Spleen (tissue), 11 donors: ENCODE results near the gene TRAF7. TPM values are rescaled to one million over a fixed set of nuclear protein-coding genes. Genes with fewer than 3 reads are reported as not detected.

ENCODE experiments used
- DNase-seq: peaks from one replicate; pipeline ENCODE4 v3.0.0-alpha.2; 2020
- H3K27ac ChIP-seq, 8 donors: fragments of 200-600 bp; sonication (generic) in 7 of 8; 1 replicate in 4 of 8; 2 replicates in 4 of 8; pipeline versions ENCODE4 v1.5.0 to v1.8.0; 2016 to 2021; ENCODE audit warnings: inconsistent platforms in 4 of 8, mild to moderate bottlenecking in 4 of 8, moderate library complexity in 1 of 8
- H3K27me3 ChIP-seq, 7 donors: fragments of 200-600 bp; sonication (generic) in 6 of 7; replicated peaks in 1 of 7; 1 replicate in 4 of 7; 2 replicates in 3 of 7; pipeline versions ENCODE4 v1.5.0 to v1.8.0; 2016 to 2021; ENCODE audit warnings: inconsistent platforms in 3 of 7, mild to moderate bottlenecking in 1 of 7
- H3K36me3 ChIP-seq, 6 donors: fragments of 200-600 bp; sonication (generic) in 5 of 6; 1 replicate in 4 of 6; 2 replicates in 2 of 6; pipeline versions ENCODE4 v1.5.0 to v1.8.0; 2016 to 2021; ENCODE audit warnings: inconsistent platforms in 2 of 6
- H3K4me1 ChIP-seq, 6 donors: fragments of 200-600 bp; sonication (generic) in 5 of 6; 1 replicate in 3 of 6; 2 replicates in 3 of 6; pipeline versions ENCODE4 v1.5.0 to v1.8.0; 2016 to 2021; ENCODE audit warnings: inconsistent platforms in 3 of 6
- H3K4me3 ChIP-seq, 8 donors: fragments of 200-600 bp; sonication (generic) in 7 of 8; 1 replicate in 4 of 8; 2 replicates in 4 of 8; pipeline versions ENCODE4 v1.5.0 to v1.8.0; 2016 to 2021; ENCODE audit warnings: inconsistent platforms in 4 of 8, mild to moderate bottlenecking in 4 of 8, moderate library complexity in 2 of 8
- H3K9me3 ChIP-seq, 8 donors: fragments of 200-600 bp; sonication (generic) in 7 of 8; 1 replicate in 4 of 8; 2 replicates in 4 of 8; pipeline versions ENCODE4 v1.5.0 to v1.8.0; 2016 to 2021; ENCODE audit warnings: inconsistent platforms in 4 of 8
- CTCF ChIP-seq, 11 experiments: fragments of 200-600 bp in 7 of 11; fragments of 450-650 bp in 4 of 11; sonication (generic) in 4 of 11; IDR thresholded peaks in 8 of 11; conservative IDR thresholded peaks in 3 of 11; 1 replicate in 7 of 11; 2 replicates in 4 of 11; pipeline versions ENCODE4 v1.4.0 to v1.8.0; 2016 to 2021; ENCODE audit warnings: antibody characterized with exemption in 11 of 11, inconsistent platforms in 4 of 11, mild to moderate bottlenecking in 1 of 11
- POLR2A ChIP-seq, 3 donors: fragments of 450-650 bp; IDR thresholded peaks; one replicate each; pipeline ENCODE4 v1.5.1; 2017; ENCODE audit warnings: antibody characterized with exemption in 3 of 3, mild to moderate bottlenecking in 1 of 3
- POLR2AphosphoS5 ChIP-seq, 3 donors: sonication (generic); formaldehyde crosslinking; IDR thresholded peaks; one replicate each; pipeline ENCODE4 v1.5.1; 2017; ENCODE audit warnings: antibody characterized with exemption in 3 of 3
- WGBS, 5 donors: extraction: QIAGEN DNeasy Blood & Tissue Kit in 3 of 5; methylation state at CpG; one replicate each; pipeline versions ENCODE4 v1.1.5 to v1.1.7; 2013 to 2018; 5-methylcytosine and 5-hydroxymethylcytosine counted together
- intact Hi-C: fragments of 100-400 bp; cut with DNase I; formaldehyde crosslinking; loops from one replicate; pipeline ENCODE4 v1.15.0; 2023; ENCODE audit warnings: low total_unique reads
- polyA plus RNA-seq, 3 donors: library from polyadenylated mRNA; stranded (reverse); fragments of 200-250 nt; gene quantifications; one replicate each; pipeline ENCODE4 v1.2.1, GENCODE V29; 2013
- total RNA-seq, 7 donors: library from RNA; depleted of rRNA in 3 of 7; stranded (reverse); fragments of >200 nt in 3 of 7; fragmentation: NEBNext Ultra II Directional in 4 of 7; extraction: Animal tissue kit (Norgen Biotek cat#: 25700) in 4 of 7; gene quantifications; one replicate each; pipeline versions ENCODE4 v1.1.0 to v1.2.1, GENCODE V29; 2016 to 2021
- donor health status: healthy with polysubstance abuse.
- donor health status: DM: no; HTN: no; CAD: no; lungs with moderate emphysema.
- donor health status: DM: no; HTN: no; CAD: no.
- donor health status: Bipolar disorder and iron deficiency.
- donor health status: healthy.
- donor health status: DM: no; HTN: no; CAD: no.
- donor health status: DM: yes; HTN: yes; CAD: no.

TRAF7 gene
- total and polyA plus RNA-seq, 10 donors, result 22.0 to 63.9 (median 44.1) TPM

DNA sequence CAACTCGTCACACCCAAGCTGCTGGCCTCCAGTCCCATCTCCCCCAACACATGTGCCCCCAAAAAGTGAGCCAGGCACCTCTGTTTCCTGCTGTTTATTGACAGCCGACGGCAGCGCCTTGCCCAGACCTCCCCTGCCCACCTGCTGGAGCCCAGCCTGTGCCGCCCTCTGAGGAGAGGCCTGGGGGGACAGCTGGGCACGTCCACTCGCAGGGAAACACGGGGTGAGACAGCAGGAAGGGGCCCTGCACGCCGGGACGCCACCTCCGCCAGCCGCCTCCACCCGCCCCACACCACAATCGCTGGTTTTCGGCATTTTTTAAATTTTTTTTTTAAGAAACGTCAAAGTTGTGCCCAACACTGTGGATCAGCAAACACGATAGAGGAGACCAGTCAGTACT is 21.5 kb downstream of the TRAF7 start:
- no peaks in the 10 kb centered on the region for H3K27me3 ChIP-seq
- intact Hi-C loops, result no loop called here
- no peak overlapping the region for H3K27ac ChIP-seq
- WGBS, 5 donors, result 88 to 93% (median 91%) methylated on average over 13 to 18 of the region's 18 CpGs
- peaks cover 0 to 36% (median 14%) of the 10 kb centered on the region in 6 donors for H3K4me1 ChIP-seq
- no peak for DNase-seq
- H3K4me3 ChIP-seq, result no peak overlapping the region
- TF ChIP-seq POLR2AphosphoS5 (IDR thresholded peaks at IDR 0.05) (no peak), POLR2A (IDR thresholded peaks at IDR 0.05) (no peak), CTCF (IDR thresholded peaks at IDR 0.05 in 8 of 11, conservative IDR thresholded peaks at IDR 0.05 in 3 of 11) (no peak)
- H3K9me3 ChIP-seq, result peaks cover 0 to 6% (median 0%) of the 10 kb centered on the region in 8 donors
- H3K36me3 ChIP-seq, result peaks cover 4 to 69% (median 59%) of the 10 kb centered on the region in 6 donors

DNA sequence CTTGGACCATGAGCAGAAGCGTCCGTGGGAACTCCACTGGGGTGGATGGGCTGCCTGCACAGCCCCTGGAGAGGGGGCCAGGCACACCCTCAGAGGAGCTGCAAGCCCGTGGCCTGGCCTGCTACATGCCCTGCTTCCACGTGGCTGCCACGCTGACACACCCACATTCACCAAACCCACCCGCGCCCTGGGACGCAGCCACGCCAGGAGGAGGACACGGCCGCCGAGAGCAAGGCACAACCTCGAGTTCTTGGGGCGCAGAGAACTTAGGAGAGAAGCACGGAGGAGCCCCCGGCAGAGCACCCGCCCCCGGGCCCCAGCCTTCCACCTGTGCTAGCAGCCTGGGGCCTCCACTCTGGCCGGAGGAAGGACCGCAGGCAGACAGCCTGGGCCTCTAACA is 22.0 kb downstream of the TRAF7 start:
- TF ChIP-seq POLR2AphosphoS5 (IDR thresholded peaks at IDR 0.05) (peak in 2 of 3 donors; percentile 28 to 62), POLR2A (IDR thresholded peaks at IDR 0.05) (no peak)
- WGBS, 5 donors, result 91 to 97% (median 94%) methylated on average over 20 of the region's 20 CpGs
- Histone ChIP-seq H3K36me3 (peaks cover 4 to 64% (median 55%) of the 10 kb centered on the region in 6 donors), H3K4me3 (no peak overlapping the region), H3K27ac (no peak overlapping the region), H3K27me3 (no peaks in the 10 kb centered on the region), H3K9me3 (peaks cover 0 to 6% (median 0%) of the 10 kb centered on the region in 8 donors), H3K4me1 (peaks cover 0 to 32% (median 12%) of the 10 kb centered on the region in 6 donors)
- intact Hi-C loops, result no loop called here
- DNase-seq, result no peak

DNA sequence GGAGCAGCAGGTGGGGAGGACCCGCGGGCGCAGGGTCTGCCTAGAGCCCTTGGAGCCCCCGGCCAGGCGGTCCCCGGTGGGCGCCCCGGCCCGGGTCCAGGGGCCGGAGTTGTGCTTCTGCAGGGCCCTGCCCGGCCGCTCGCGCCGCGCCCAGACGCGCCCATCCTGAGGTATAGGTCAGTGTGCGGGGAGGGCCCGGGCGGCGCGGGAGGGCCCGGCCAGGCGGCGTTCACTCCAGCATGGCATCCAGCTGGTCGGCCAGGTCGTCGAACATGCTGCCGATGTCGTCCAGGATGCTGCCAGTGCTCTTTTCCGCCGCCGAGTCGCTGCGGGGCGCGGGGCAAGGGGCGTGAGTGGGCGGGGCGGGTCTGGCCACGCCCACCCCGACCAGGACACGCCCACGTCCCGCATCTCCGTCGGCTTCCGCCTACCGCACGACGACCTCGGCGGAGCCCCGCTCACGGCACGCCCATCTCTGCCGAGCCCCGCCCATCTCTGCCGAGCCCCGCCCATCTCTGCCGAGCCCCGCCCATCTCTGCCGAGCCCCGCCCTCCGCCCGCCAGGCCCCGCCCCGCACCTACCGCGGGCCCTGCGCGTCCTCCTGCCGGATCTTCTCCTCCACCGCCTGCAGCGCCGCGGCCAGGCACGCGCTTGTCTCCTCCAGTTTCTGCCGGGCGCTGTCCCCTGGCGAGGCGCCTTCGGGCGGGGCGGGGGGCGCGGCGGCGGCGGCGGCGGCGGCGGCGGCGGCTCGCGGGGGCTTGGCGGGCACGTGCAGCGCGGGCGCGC is 22.9 kb downstream of the TRAF7 start:
- 29 to 58% (median 42%) methylated on average over 50 to 106 of the region's 106 CpGs for WGBS, 5 donors
- H3K9me3 ChIP-seq, result peaks cover 0 to 6% (median 0%) of the 10 kb centered on the region in 8 donors
- TF ChIP-seq POLR2AphosphoS5 (IDR thresholded peaks at IDR 0.05), result peak in 2 of 3 donors; percentile 42 to 62
- no peak for TF ChIP-seq CTCF (IDR thresholded peaks at IDR 0.05 in 8 of 11, conservative IDR thresholded peaks at IDR 0.05 in 3 of 11)
- H3K27ac ChIP-seq, result no peak overlapping the region
- intact Hi-C loops, result no loop called here
- H3K27me3 ChIP-seq, result no peaks in the 10 kb centered on the region
- H3K4me1 ChIP-seq, result peaks cover 0 to 23% (median 7%) of the 10 kb centered on the region in 6 donors
- DNase-seq, result no peak
- H3K4me3 ChIP-seq, result no peak overlapping the region
- peaks cover 4 to 55% (median 46%) of the 10 kb centered on the region in 6 donors for H3K36me3 ChIP-seq

GRCh38 chr16:2179107-2179501 is 23.5 kb downstream of the TRAF7 start:
- peaks cover 0 to 17% (median 4%) of the 10 kb centered on the region in 6 donors for H3K4me1 ChIP-seq
- DNase-seq, result no peak
- H3K27me3 ChIP-seq, result no peaks in the 10 kb centered on the region
- peaks cover 2 to 49% (median 40%) of the 10 kb centered on the region in 6 donors for H3K36me3 ChIP-seq
- H3K27ac ChIP-seq, result no peak overlapping the region
- TF ChIP-seq POLR2A (IDR thresholded peaks at IDR 0.05), result no peak
- no peak for TF ChIP-seq CTCF (IDR thresholded peaks at IDR 0.05 in 8 of 11, conservative IDR thresholded peaks at IDR 0.05 in 3 of 11)
- no peak for TF ChIP-seq POLR2AphosphoS5 (IDR thresholded peaks at IDR 0.05)
- no peak overlapping the region for H3K4me3 ChIP-seq
- peaks cover 0 to 6% (median 0%) of the 10 kb centered on the region in 8 donors for H3K9me3 ChIP-seq
- 41 to 68% (median 60%) methylated on average over 2 to 50 of the region's 50 CpGs for WGBS, 5 donors
- intact Hi-C loops, result no loop called here
